Glomerular visceral epithelial cell (primary cell): Measurements from ENCODE around the gene MYH6.

Experiments
- DNase-seq: peaks from one replicate; pipeline ENCODE4 v3.0.0-alpha.2; 2016; ENCODE audit errors: extremely low spot score

The MYH6 gene

DNA sequence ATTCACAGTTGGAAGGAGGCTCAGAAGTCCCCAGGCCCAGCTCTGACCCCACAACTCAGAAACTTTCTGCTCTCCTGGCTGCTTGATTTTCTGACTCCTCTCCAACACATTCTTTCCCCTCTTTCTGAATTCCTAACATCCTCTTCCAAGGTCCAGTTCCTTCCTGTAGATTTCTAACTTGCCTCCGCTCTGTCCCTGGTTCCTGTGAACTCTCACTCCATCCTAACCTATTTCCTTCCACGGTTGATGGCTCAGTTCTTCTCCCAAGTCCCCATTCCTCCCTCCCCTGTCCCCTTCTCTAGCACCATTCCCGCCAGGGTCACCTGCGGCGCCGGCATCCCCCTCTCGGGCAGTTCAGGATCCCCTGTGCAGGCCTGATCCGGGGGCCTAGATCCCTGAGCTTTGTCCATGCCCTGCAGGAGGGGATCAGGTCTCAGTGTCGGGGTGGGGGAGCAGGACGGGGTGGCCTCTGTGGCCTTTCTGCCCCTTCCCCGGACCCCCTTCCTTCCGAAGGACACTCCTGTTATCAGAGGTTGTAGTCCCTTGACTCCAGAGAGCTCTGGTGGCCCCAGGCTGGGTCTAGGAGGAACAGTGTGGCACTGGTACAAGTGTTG lies 49.4 kb downstream of the MYH6 start:
- no peak for DNase-seq

- DNase-seq, result no peak
Observed at GRCh38 chr14:23358042-23358441, 50.0 kb downstream of the MYH6 start.

GRCh38 chr14:23357261-23357660 lies 50.8 kb downstream of the MYH6 start:
- DNase-seq, result no peak

- no peak for DNase-seq
Observed at GRCh38 chr14:23356662-23357061, 51.4 kb downstream of the MYH6 start.

DNA sequence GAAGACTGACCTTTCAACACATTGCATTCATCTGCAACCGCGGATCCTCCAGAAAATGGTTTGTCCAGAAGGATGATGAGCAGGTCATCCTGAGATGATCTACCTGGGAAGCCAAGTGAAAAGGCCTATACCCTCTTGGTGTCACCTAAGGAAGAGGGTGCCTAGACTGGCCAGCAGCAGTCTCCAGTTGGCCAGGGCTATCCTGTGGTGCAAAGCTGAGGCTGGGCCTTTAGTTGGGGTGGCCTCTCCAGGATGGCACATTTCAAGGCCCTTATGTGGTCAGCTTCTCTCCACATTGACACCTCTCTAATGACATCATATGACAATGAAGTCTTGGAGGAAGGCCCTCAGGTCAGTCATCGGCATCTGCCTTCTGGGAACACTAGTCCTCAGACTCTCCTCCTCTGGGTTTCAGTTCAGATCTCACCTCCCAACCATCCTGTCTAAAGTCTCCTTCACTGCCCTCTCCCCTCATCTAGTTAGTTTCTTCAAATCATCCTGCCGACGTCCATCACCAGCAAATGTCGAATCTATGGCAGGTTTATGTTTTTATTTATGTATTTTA lies 52.1 kb downstream of the MYH6 start:
- DNase-seq, result no peak

DNA sequence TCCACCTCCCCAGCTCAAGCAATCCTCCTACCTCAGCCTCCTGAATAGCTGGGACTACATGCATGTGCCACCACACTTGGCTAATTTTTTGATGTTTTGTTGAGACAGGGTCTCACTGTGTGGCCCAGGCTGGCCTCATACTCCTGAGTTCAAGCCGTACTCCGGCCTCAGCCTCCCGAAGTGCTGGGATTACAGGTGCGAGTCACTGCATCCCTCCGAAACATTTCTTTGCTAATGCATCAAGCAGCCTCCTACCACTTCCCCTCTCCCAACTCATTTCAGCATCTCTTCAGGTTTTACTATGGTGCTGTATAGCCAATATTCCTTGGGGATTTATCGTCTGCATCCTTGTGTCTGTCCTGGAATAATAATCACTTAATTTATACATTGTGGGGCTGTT lies 53.1 kb downstream of the MYH6 start:
- DNase-seq, result no peak

DNA sequence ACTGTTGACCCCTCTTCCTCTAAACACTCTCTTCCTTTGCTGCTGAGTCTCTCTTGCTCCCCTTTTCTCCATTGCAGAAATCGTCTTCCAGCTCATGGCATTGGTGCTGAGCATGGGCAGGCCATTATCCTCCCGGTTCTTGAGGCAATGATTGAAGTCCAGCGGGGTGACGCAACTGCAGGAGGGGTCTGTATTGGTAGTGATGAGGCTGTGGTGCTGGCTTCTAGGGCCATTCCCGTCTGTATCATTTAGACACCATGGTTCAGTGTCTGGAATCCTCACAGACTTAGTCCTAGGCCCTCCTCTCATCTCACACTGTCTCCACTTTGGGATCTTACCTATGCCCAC lies 54.7 kb downstream of the MYH6 start:
- DNase-seq, result no peak

DNA sequence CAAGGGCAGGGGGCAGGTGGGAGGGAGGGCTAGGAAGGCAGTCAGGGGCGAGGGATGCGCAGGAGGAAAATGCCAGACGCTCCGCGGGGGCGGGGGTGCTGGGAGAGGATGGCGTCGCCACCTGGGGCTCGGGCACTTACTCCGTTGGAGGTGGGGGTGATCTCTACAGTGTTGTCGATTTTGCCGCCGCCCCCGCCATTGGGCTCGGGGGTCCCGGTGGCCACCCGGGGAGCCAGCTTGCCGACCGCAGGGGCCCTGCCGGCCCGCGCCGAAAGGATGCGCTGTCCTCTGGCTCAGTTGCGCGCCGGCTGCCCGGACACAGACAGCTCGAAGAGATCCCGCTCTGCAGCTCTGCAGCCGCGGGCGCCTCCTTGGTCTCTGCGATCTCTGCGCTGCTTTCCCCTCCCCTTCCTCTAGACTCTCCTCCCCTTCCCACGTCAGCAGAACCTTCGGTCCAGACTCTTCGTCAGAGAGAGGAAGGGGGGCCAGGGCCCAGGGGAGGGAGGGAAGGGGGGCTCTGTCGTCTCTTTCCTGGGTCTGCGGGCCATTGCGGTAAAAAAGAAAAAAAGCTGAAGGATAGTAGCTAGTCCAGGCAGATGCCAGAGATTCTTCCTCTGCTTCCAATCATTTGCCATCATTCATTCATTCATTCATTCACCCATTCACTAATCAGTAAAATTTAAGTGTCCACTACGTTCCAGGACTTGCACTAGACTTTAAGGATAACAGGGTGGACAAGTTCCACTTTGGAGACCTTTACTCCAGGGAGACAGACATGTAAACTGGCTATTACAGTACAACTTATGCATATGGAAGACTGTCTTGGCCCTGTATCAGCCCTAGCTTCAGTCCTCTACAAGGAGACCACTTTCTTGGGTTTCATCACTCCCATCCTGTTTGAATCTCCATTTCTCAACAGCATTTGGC lies 55.3 kb downstream of the MYH6 start, which contains the start of gene SLC22A17:
SLC22A17 (minus strand) TSS at position 382 of the 927 bp plus-strand sequence.
- peak; percentile 81 for DNase-seq

DNA sequence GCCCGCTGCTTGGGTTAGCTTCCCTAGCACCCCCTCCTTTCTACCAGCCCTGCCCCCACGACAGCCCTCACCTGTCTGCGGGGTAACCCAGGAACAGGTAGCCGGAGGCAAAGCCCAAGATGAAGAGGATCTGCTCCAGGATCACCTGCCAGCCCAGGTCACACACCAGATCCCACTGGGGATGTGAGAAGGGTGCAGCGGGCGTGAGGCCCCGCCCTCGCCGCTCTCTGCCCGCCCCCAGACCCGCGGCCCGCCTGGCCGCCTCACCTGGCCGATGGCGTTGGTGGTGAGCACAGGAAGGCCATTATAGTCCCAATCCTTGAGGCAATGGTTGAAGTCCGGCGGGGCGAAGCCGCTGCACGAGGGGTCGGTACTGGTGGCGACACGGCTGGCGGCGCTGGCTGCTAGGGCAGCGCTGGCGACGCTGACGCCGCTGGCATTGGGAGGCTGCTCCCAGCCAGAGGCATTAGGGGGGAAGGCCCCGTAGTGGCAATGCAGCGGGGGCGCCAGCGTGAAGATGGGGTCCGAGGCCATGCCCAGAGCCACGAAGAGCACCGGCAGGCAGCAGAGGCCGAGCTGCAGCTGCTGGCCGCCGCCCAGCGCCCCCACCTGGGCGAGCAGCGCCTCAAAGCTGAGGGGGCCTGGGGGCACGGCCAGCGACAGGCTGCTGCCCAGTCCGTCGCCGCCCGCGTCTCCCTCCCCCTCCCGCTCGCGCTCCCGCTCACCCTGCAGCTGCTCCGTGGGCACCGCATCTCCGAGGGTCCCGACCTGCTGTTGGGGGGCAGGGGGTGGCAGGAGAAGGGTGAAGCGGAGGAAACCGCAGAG lies 56.2 kb downstream of the MYH6 start:
- DNase-seq, result peak; percentile 11

DNA sequence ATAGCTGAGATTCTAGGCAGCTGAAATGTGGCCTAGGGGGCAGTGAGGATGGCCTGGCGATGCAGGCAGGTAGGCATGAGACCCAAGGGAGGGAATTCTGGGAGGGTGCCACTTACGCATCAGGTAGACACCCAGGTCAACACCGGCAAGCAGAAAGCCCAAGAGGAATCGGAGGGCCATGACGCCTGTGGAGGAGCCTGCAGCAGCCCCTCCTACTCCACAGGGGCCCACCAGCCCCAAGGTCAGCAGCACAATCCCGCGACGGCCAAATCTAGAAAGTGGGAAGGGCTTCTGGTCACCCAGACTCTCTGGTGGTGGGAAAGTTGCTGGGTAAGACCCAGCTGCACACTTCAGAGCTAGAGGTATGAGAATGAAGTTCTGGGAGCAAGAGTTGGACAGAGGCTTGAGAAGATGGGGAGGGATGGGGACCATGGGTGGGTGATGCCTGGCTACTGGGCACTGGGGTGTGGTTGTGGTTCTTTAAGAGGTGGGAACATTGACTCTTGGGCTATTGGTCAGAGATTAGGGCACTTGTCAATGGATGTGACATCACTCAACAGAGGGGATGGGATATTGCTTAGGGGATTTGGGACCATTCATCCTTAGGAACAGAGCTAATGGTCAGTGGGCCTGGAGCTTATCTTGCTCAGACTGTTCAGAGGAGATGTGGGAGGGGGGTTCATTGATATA lies 58.8 kb downstream of the MYH6 start:
- no peak for DNase-seq

DNA sequence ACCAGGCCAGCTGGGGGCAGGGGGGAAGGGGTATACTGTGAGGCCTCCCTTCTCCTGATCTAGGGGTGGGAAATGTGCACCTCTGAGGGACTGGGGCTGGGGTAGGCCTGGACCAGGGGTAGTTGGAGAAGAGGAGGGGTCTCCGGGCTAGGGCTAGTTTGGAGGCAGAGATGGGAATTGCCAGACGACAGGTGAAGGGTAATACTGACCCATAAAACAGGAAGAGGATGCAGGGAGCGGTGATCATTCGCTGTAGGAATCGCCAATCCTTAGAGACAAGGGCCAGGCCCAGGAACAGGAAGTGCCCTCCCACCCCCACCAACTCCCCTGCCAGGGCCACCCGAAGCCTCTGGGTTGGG lies 59.8 kb downstream of the MYH6 start:
- DNase-seq, result no peak

DNA sequence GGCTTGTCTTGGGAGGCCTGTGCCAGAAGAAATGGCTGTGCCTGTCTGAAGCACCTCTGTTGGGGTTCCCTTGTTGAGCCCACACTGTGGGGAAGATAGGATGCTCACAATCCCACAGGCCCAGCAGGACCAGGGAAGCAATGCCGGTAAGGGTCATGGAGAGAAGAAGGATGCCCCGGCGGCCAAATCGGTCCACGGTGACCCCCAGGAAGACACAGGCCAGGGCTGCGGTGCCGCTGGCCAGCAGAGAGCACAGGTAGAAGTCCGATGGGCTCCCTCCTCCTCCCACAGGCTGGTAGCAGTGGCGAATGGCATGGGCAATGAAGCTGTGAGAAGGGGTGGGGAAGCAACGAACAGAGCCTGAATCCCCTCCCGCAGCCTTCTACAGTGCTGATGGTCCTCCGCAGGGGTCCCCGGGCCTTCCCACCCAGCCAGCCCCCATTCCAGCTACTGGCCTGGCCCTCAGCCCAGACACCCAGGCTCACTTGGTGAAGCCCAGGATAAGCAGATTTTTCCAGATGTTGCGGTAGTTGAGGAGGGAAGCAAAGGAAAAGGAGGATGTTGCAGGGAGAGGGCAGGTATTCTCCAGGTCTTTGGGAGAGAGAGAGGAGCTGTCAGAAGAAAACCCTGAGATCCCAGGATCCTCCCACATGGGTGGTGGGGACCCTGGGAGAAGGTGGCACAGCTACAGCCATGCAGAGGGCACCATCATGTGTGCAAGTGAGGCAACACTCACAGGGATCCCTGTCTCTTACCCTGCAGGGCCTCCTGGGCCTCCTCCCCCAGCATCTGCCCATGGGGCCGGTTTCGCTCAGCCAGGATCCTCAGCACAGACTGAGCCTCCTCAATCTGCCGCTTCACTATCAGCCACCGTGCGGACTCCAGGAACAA lies 60.4 kb downstream of the MYH6 start:
- no peak for DNase-seq

DNA sequence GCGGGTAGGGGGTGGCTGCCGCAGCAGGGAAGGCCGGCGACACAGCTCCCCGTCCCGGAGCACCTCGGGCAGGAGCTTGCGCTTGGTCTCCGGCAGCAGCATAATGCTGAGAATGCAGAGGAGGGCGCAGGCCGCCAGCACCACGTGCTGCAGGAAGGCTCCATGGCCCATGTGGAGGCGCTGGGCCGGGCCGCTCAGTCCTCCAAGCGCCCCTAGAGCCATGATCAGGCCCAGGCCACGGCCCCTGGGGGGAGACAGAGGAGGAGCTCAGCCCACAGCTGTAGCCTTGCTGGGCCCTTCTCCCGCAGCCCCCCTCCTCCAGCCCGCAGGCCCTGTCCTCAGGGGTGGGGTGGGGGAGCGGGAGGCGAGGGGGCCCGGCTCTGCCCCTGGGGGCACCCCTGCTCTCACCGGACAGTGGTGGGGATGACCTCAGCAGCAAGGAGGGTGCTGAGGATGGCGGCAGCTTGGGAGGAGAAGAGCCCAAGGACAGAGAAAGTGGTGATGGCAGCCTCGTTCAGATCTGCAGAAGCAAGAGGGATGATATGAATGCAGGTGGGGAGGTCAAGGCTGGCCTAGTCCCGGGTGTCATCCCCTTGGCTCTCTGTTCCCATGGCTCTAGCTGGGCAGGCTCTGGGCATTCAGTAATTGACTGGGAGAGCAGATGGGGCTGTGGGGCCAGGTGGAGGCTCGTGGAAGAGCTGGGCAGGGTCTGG lies 61.2 kb downstream of the MYH6 start:
- no peak for DNase-seq

DNA sequence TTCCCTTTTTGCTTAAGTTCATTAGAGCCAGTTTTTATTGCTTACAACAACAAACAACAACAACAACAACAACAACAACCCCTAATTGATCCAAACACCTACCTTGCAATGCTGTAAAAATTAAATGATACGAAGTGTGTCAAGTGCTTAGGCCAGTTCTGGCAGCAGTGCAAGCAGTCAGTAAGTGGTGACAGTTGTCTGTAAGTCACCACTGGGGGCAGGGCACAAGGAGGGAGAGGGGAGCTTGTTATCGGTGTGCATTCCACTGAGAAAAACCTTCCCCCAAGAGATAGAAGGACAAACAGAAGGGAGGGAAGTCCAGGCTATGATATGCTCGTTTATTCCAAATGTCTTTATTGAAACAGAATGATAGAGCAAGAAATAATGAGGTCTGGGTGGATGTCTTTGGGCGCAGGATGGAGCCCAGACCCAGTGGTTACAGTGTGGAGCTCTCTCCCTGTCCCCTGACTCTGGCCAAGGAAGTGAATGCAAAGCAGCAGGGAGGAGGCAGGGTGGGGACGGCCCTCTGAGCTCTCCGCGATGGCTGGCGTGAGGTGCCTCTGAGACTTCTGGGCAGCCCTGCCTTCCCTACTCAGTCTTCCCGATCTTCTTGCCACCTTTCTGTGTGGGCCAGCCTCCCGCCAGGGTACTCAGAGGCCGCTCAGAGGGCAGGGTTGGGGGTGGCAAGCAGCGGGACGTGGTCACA lies 61.9 kb downstream of the MYH6 start:
- DNase-seq, result no peak

- DNase-seq, result no peak
Observed at GRCh38 chr14:23344481-23344880, 63.6 kb downstream of the MYH6 start.

- DNase-seq, result no peak
Observed at GRCh38 chr14:23339506-23340268, 68.4 kb downstream of the MYH6 start.

GRCh38 chr14:23335623-23336022 lies 72.5 kb downstream of the MYH6 start:
- no peak for DNase-seq
